Brain pericyte (primary cell): ENCODE data around the gene LRRIQ1.
"Not testable (repeated sequence)": the region's sequence is repeated elsewhere in the genome, so short reads cannot be mapped to it uniquely, and the experiment has no call there.

Source experiments
- DNase-seq: peaks from one replicate; pipeline ENCODE4 v3.0.0-alpha.2; 2012; ENCODE audit warnings: low read depth, low spot score

LRRIQ1 gene

GRCh38 chr12:85036234-85036707 lies at the start of gene LRRIQ1, which contains the start of gene TSPAN19:
LRRIQ1 (plus strand) TSS chr12:85036351; CDS start chr12:85038177, 1,826 bp downstream.
TSPAN19 (minus strand) TSS chr12:85036277; CDS start chr12:85029946, 6,331 bp downstream.
- peak; percentile 59 for DNase-seq

- no peak for DNase-seq
Measured at GRCh38 chr12:84986586-84986985, 49.6 kb upstream of the LRRIQ1 start.

GRCh38 chr12:84994426-84994825 lies 41.7 kb upstream of the LRRIQ1 start:
- DNase-seq = no peak

- DNase-seq = no peak
Measured at GRCh38 chr12:84995641-84996040, 40.5 kb upstream of the LRRIQ1 start.

- DNase-seq = no peak
Measured at GRCh38 chr12:84996759-84997158, 39.4 kb upstream of the LRRIQ1 start.

- no peak for DNase-seq
Measured at GRCh38 chr12:84998341-84998740, 37.8 kb upstream of the LRRIQ1 start.

GRCh38 chr12:85000729-85001128 lies 35.4 kb upstream of the LRRIQ1 start:
- no peak for DNase-seq

GRCh38 chr12:85002778-85003296 lies 33.3 kb upstream of the LRRIQ1 start:
- DNase-seq = no peak

- DNase-seq = no peak
Measured at GRCh38 chr12:85004204-85004603, 31.9 kb upstream of the LRRIQ1 start.

- DNase-seq = not testable (repeated sequence)
Measured at GRCh38 chr12:85005047-85005446, 31.1 kb upstream of the LRRIQ1 start.

GRCh38 chr12:85005615-85006014 lies 30.5 kb upstream of the LRRIQ1 start:
- DNase-seq = no peak

GRCh38 chr12:85006206-85006605 lies 29.9 kb upstream of the LRRIQ1 start:
- no peak for DNase-seq

GRCh38 chr12:85007836-85008235 lies 28.3 kb upstream of the LRRIQ1 start:
- DNase-seq = no peak

GRCh38 chr12:85016413-85016812 lies 19.7 kb upstream of the LRRIQ1 start:
- DNase-seq = peak; percentile 82

GRCh38 chr12:85017133-85017532 lies 19.0 kb upstream of the LRRIQ1 start:
- DNase-seq = no peak

GRCh38 chr12:85017618-85018017 lies 18.5 kb upstream of the LRRIQ1 start:
- no peak for DNase-seq

- no peak for DNase-seq
Measured at GRCh38 chr12:85018098-85018497, 18.1 kb upstream of the LRRIQ1 start.

- DNase-seq = no peak
Measured at GRCh38 chr12:85029456-85029855, 6.7 kb upstream of the LRRIQ1 start.

- no peak for DNase-seq
Measured at GRCh38 chr12:85036733-85037132, 582 bp downstream of the LRRIQ1 start.

- DNase-seq = no peak
Measured at GRCh38 chr12:85041395-85041794, 5.2 kb downstream of the LRRIQ1 start.

- no peak for DNase-seq
Measured at GRCh38 chr12:85043829-85044228, 7.7 kb downstream of the LRRIQ1 start.

GRCh38 chr12:85057370-85057963 lies 21.3 kb downstream of the LRRIQ1 start:
- DNase-seq = no peak

- DNase-seq = no peak
Measured at GRCh38 chr12:85058339-85058738, 22.2 kb downstream of the LRRIQ1 start.

GRCh38 chr12:85059594-85059993 lies 23.4 kb downstream of the LRRIQ1 start:
- no peak for DNase-seq
